HG02759 (cell line): ENCODE results near the gene LPAR6.

Source experiments
- ATAC-seq: cut with Tn5 transposase; IDR thresholded peaks from one replicate; pipeline ENCODE4 v1.9.1; 2021; ENCODE audit warnings: mild to moderate bottlenecking, moderate library complexity; ENCODE audit not compliant: unreplicated experiment

Gene LPAR6

DNA sequence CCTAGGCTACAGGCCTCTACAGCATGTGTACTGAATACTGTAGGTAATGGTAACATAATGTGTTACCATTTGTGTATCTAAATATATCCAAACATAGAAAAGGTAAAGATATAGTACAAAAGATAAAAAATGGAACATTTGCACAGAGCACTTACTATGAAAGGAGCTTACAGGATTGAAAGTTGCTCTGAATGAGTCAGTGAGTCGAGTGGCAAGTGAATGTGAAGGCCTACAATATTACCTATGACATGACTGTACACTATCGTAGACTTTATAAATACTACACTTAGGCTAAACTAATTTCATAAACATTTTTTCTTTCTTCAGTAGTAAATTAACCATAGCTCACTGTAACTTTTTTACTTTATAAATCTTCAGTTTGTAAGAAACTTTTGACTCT, 35.1 kb downstream of the LPAR6 start:
- no peak for ATAC-seq

DNA sequence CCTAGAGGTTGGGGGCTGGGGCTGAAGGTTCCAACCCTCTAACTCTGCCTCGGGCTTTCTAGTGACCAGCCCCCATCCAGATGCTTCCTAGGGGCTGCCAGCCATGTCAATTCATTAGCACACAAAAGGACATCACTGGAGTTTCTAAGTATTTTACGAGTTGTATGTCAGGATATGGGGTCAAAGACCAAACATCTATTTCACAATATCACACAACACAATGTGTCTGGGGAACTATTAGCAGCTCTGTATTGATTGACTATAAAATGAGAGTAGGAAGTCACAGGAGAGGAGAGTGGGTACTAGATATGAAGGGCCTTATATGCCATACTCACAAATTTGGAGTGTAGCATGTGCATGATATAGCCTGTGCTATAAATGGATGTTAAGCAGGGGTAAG, 42.1 kb downstream of the LPAR6 start:
- no peak for ATAC-seq

DNA sequence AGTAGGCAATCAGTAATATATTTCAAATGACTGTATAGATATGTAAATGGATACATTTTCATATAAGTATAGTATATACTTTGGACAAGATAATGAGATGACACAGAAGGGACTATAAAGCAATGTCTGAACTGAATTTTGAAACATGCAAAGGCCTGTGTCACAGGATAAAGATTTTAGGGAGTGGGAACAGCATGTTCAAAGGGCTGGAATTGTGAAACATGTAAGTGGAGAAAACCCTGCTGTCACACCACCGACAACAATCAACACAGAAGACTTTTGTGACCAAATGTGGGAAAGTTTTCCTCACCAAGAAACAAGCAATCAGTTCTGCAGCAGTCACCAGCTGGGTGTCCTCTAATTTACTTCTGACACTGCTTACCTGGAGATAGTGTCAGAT, 42.9 kb downstream of the LPAR6 start:
- ATAC-seq = no peak
